Uterus (tissue), 2 donors: ENCODE results near the gene MALT1.

Source experiments
- CTCF ChIP-seq, 4 experiments: fragments of 200-600 bp in 2 of 4; fragments of 450-650 bp in 2 of 4; sonication (generic) in 2 of 4; IDR thresholded peaks; one replicate each; pipeline ENCODE4 v1.5.1; 2016 to 2019; ENCODE audit warnings: antibody characterized with exemption in 4 of 4, mild to moderate bottlenecking in 2 of 4, moderate library complexity in 1 of 4
- POLR2A ChIP-seq, 2 donors: fragments of 450-650 bp; IDR thresholded peaks; one replicate each; pipeline ENCODE4 v1.6.1; 2016; ENCODE audit warnings: antibody characterized with exemption in 2 of 2, mild to moderate bottlenecking in 1 of 2, moderate library complexity in 1 of 2

- TF ChIP-seq CTCF (IDR thresholded peaks at IDR 0.05) (no peak), POLR2A (IDR thresholded peaks at IDR 0.05) (no peak)
These were observed 108.3 kb downstream of the MALT1 start for GRCh38 chr18:58779529-58779928.
